Endodermal cell (in vitro differentiated cells): ENCODE measurements around the gene ZNF620. TPM values are rescaled to one million over a fixed set of nuclear protein-coding genes. Genes with fewer than 3 reads are reported as not detected.
A peak's percentile ranks its signal among the peaks of the same experiment; 100 is the strongest.

Experiments used
- DNase-seq: peaks from one replicate; pipeline ENCODE4 v3.0.0-alpha.2; 2017
- H3K27ac ChIP-seq: 2 replicates; pipeline ENCODE4 v1.5.1; 2013; ENCODE audit warnings: mild to moderate bottlenecking, low read depth, low read length, moderate library complexity
- H3K27me3 ChIP-seq: 2 replicates; pipeline ENCODE4 v1.6.1; 2013; ENCODE audit warnings: mild to moderate bottlenecking, low read length, moderate library complexity; ENCODE audit not compliant: insufficient read depth, control insufficient read depth, poor library complexity, severe bottlenecking
- H3K36me3 ChIP-seq: 2 replicates; pipeline ENCODE4 v1.7.0; 2013; ENCODE audit warnings: mild to moderate bottlenecking, low read length, moderate library complexity; ENCODE audit not compliant: control insufficient read depth, insufficient read depth
- H3K4me1 ChIP-seq: one replicate; pipeline ENCODE4 v1.7.0; 2013; ENCODE audit warnings: low read length; ENCODE audit not compliant: control insufficient read depth, insufficient read depth
- H3K4me3 ChIP-seq: 2 replicates; pipeline ENCODE4 v1.5.1; 2013; ENCODE audit warnings: mild to moderate bottlenecking, low read length, moderate library complexity
- H3K9ac ChIP-seq: 2 replicates; pipeline ENCODE4 v1.6.1; 2013; ENCODE audit warnings: mild to moderate bottlenecking, low read length, moderate library complexity; ENCODE audit not compliant: poor library complexity, severe bottlenecking; ENCODE audit errors: extremely low read depth
- H3K9me3 ChIP-seq: 2 replicates; pipeline ENCODE4 v1.6.1; 2013; ENCODE audit warnings: mild to moderate bottlenecking, low read length, moderate library complexity; ENCODE audit not compliant: control insufficient read depth
- H3K27ac Mint-ChIP-seq: 2 replicates; pipeline ENCODE4 v1.8.0; 2020; ENCODE audit warnings: mixed read lengths
- H3K27me3 Mint-ChIP-seq: 2 replicates; pipeline ENCODE4 v1.8.0; 2021; ENCODE audit warnings: mild to moderate bottlenecking, mixed read lengths; ENCODE audit not compliant: insufficient read depth
- H3K36me3 Mint-ChIP-seq: 2 replicates; pipeline ENCODE4 v1.8.0; 2020; ENCODE audit warnings: low read depth, mixed read lengths
- H3K4me1 Mint-ChIP-seq: 2 replicates; pipeline ENCODE4 v1.8.0; 2020; ENCODE audit warnings: mixed read lengths
- H3K4me3 Mint-ChIP-seq: 2 replicates; pipeline ENCODE4 v1.8.0; 2020; ENCODE audit warnings: mild to moderate bottlenecking, moderate library complexity, mixed read lengths
- H3K9me3 Mint-ChIP-seq: 2 replicates; pipeline ENCODE4 v1.8.0; 2020; ENCODE audit warnings: mild to moderate bottlenecking, mixed read lengths
- WGBS, 2 experiments: methylation state at CpG; one replicate each; pipeline versions ENCODE4 v1.1.5 to v1.1.7; 2013; ENCODE audit warnings: missing lambda C conversion rate in 2 of 2, mixed read lengths in 1 of 2; ENCODE audit not compliant: insufficient coverage in 1 of 2, insufficient read length in 1 of 2; 5-methylcytosine and 5-hydroxymethylcytosine counted together
- total RNA-seq, 2 donors: library from RNA; stranded (reverse); fragmentation: NEBNext Ultra II Directional in 1 of 2; extraction: Animal tissue kit (Norgen Biotek cat#: 25700) in 1 of 2; gene quantifications; 2 replicates in 1 of 2; 3 replicates in 1 of 2; pipeline ENCODE4 v1.2.1, GENCODE V29; 2021
- TF ChIP-seq, protein P1 (sequence below): fragments of 200-600 bp; sonication (generic); conservative IDR thresholded peaks from 2 replicates; pipeline ENCODE4 v1.5.0; 2021; ENCODE audit warnings: antibody characterized with exemption, mild to moderate bottlenecking

The ZNF620 gene
- total RNA-seq, 2 donors from 2014 or later = 17.0 to 19.3 TPM

DNA sequence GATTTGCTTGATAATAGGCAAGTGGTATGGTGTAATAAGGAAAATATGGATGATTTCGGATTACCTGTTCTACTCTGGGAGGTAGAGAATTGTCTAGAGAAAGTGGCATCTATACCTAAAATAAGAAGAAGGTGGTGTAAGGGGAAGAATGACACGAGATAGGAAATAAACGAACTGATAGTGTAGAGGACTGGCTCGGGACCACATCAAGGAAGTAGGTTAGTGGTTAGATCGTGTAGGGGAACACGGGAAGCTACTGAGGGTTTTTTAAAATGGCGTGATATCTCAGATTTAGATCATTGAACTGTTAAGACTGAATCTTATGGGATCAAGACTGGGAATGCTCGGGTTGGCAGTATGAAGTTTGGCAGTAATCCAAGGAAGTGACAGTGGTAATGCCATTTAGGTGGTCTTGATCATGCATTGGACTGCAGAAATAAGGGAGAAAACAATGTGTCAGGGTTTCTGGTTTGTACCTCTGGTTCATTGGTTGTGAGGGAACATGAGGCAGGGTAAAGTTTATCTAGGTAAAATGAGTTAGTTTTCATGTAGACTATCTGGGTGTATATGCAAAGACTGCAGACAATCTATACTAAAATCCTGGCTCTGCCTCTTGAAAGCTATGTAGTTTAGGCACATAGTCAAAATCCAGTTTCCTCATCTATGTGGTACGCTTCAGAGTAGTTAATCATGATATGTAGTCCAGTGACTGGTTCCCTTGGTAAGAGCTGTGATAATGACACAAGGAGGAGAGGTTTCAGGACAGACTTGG is 41.3 kb upstream of the ZNF620 start:
- H3K4me3 ChIP-seq = no peak overlapping the region
- no peaks in the 10 kb centered on the region for H3K4me1 Mint-ChIP-seq
- 91% methylated on average over 7 to 8 of the region's 9 CpGs for WGBS, 2 experiments
- H3K4me1 ChIP-seq = no peaks in the 10 kb centered on the region
- no peaks in the 10 kb centered on the region for H3K9me3 ChIP-seq
- no peaks in the 10 kb centered on the region for H3K27me3 Mint-ChIP-seq
- DNase-seq = no peak
- no peak overlapping the region for H3K9ac ChIP-seq
- H3K36me3 ChIP-seq = peaks cover 53% of the 10 kb centered on the region
- no peak overlapping the region for H3K4me3 Mint-ChIP-seq
- no peak overlapping the region for H3K27ac ChIP-seq
- peak overlapping the region; percentile 33 for H3K27ac Mint-ChIP-seq
- no peaks in the 10 kb centered on the region for H3K27me3 ChIP-seq
- H3K36me3 Mint-ChIP-seq = peaks cover 45% of the 10 kb centered on the region
- H3K9me3 Mint-ChIP-seq = no peaks in the 10 kb centered on the region
- TF ChIP-seq, protein P1, sequence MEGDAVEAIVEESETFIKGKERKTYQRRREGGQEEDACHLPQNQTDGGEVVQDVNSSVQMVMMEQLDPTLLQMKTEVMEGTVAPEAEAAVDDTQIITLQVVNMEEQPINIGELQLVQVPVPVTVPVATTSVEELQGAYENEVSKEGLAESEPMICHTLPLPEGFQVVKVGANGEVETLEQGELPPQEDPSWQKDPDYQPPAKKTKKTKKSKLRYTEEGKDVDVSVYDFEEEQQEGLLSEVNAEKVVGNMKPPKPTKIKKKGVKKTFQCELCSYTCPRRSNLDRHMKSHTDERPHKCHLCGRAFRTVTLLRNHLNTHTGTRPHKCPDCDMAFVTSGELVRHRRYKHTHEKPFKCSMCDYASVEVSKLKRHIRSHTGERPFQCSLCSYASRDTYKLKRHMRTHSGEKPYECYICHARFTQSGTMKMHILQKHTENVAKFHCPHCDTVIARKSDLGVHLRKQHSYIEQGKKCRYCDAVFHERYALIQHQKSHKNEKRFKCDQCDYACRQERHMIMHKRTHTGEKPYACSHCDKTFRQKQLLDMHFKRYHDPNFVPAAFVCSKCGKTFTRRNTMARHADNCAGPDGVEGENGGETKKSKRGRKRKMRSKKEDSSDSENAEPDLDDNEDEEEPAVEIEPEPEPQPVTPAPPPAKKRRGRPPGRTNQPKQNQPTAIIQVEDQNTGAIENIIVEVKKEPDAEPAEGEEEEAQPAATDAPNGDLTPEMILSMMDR = no peak

DNA sequence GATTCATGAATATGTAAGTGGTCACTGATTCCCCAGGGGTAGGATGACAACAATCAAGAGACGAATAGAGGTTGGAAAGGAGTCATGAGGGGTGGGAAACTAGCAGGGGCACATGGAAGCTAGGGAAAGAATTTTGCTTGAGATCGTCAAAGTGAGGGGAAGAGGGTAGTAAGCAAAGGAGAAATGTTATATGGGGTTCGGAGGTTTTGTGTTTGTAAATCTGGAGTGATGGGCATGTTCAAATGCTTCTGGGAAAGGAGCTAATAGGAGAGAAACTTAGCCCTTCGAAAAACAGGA is 40.8 kb upstream of the ZNF620 start:
- Histone ChIP-seq H3K4me3 (no peak overlapping the region), H3K27ac (no peak overlapping the region), H3K4me1 (no peaks in the 10 kb centered on the region), H3K36me3 (peaks cover 48% of the 10 kb centered on the region), H3K9ac (no peak overlapping the region), H3K27me3 (no peaks in the 10 kb centered on the region), H3K9me3 (no peaks in the 10 kb centered on the region)
- H3K36me3 Mint-ChIP-seq = peaks cover 41% of the 10 kb centered on the region
- H3K4me3 Mint-ChIP-seq = no peak overlapping the region
- no peaks in the 10 kb centered on the region for H3K9me3 Mint-ChIP-seq
- no peak for DNase-seq
- TF ChIP-seq, protein P1 = no peak
- H3K27ac Mint-ChIP-seq = peak overlapping the region; percentile 0
- H3K4me1 Mint-ChIP-seq = no peaks in the 10 kb centered on the region
- 79% methylated on average over 4 of the region's 4 CpGs for WGBS, 2 experiments
- H3K27me3 Mint-ChIP-seq = no peaks in the 10 kb centered on the region

DNA sequence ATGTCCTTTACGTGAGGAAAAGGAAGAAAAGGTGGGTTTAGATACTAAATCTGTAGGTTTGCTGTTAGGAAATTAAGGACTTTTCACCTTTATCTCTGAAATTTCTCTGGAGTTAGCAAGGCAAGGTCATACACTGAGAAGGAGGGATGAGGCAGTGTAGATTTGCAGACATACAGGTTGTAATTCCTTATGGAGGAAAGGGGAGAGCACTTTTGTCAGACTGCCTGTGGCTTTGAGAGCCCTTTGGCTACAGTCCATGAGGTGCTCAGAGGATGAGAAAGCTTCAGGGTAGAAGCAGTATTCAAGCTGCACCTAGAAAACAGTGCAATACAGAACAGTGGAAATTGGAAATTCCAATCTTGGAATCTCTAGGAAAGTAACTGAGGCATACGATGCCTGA is 40.4 kb upstream of the ZNF620 start:
- no peak overlapping the region for H3K9ac ChIP-seq
- Mint-ChIP-seq H3K4me1 (no peaks in the 10 kb centered on the region), H3K27me3 (no peaks in the 10 kb centered on the region), H3K4me3 (no peak overlapping the region), H3K9me3 (no peaks in the 10 kb centered on the region), H3K27ac (peak overlapping the region; percentile 0), H3K36me3 (peaks cover 37% of the 10 kb centered on the region)
- no peak for DNase-seq
- no peaks in the 10 kb centered on the region for H3K27me3 ChIP-seq
- WGBS, 2 experiments = 90 to 100% methylated on average over 2 of the region's 2 CpGs
- TF ChIP-seq, protein P1 = no peak
- H3K36me3 ChIP-seq = peaks cover 44% of the 10 kb centered on the region
- no peak overlapping the region for H3K4me3 ChIP-seq
- no peaks in the 10 kb centered on the region for H3K9me3 ChIP-seq
- no peak overlapping the region for H3K27ac ChIP-seq
- no peaks in the 10 kb centered on the region for H3K4me1 ChIP-seq
